SK-N-SH treated with all-trans-retinoic acid at 6 μM for 48 hours (cell line): ENCODE measurements around the gene LAMA3.

Experiments used
- ATAC-seq: fragments of 200-7000 bp; cut with Tn5 transposase; 3 replicates; pipeline ENCODE4 v1.9.1; 2020; ENCODE audit warnings: mild to moderate bottlenecking, moderate library complexity
- BACH2 ChIP-seq: fragments of 250-450 bp; sonication (Bioruptor Pico); IDR thresholded peaks from 2 replicates; pipeline ENCODE4 v1.9.0; 2021; ENCODE audit warnings: mild to moderate bottlenecking, borderline replicate concordance
- CSDC2 ChIP-seq: fragments of 250-450 bp; sonication (Bioruptor Pico); IDR thresholded peaks from 2 replicates; pipeline ENCODE4 v1.5.0; 2020; ENCODE audit warnings: mild to moderate bottlenecking, moderate library complexity
- ESRRG ChIP-seq: fragments of 250-450 bp; sonication (Bioruptor Pico); IDR thresholded peaks from 2 replicates; pipeline ENCODE4 v1.6.1; 2021; ENCODE audit warnings: mild to moderate bottlenecking
- GLIS3 ChIP-seq: fragments of 250-450 bp; sonication (Bioruptor Pico); IDR thresholded peaks from 2 replicates; pipeline ENCODE4 v1.5.0; 2020; ENCODE audit warnings: mild to moderate bottlenecking, moderate library complexity
- ISL1 ChIP-seq: fragments of 250-450 bp; sonication (Bioruptor Pico); IDR thresholded peaks from 2 replicates; pipeline ENCODE4 v2.1.2; 2022; ENCODE audit warnings: mild to moderate bottlenecking, moderate library complexity
- OSR1 ChIP-seq: fragments of 250-450 bp; sonication (Bioruptor Pico); IDR thresholded peaks from 2 replicates; pipeline ENCODE4 v1.8.0; 2022; ENCODE audit warnings: moderate library complexity, mild to moderate bottlenecking, inconsistent platforms
- POU6F1 ChIP-seq: fragments of 250-450 bp; sonication (Bioruptor Pico); IDR thresholded peaks from 2 replicates; pipeline ENCODE4 v1.8.0; 2021; ENCODE audit warnings: low read depth, mild to moderate bottlenecking, moderate library complexity, borderline replicate concordance
- PPARA ChIP-seq: fragments of 250-450 bp; sonication (Bioruptor Pico); IDR thresholded peaks from 2 replicates; pipeline ENCODE4 v1.5.0; 2020; ENCODE audit warnings: mild to moderate bottlenecking, borderline replicate concordance
- SNAI2 ChIP-seq: fragments of 250-450 bp; sonication (Bioruptor Pico); IDR thresholded peaks from 2 replicates; pipeline ENCODE4 v1.5.0; 2020; ENCODE audit warnings: mild to moderate bottlenecking, moderate library complexity
- TOX ChIP-seq: fragments of 250-450 bp; sonication (Bioruptor Pico); IDR thresholded peaks from 2 replicates; pipeline ENCODE4 v1.8.0; 2021; ENCODE audit warnings: mild to moderate bottlenecking, moderate library complexity, borderline replicate concordance
- TSHZ2 ChIP-seq: fragments of 250-450 bp; sonication (Bioruptor Pico); IDR thresholded peaks from 2 replicates; pipeline ENCODE4 v1.5.0; 2020; ENCODE audit warnings: mild to moderate bottlenecking, moderate library complexity
- ZC3H10 ChIP-seq: fragments of 250-450 bp; sonication (Bioruptor Pico); IDR thresholded peaks from 2 replicates; pipeline ENCODE4 v1.5.1; 2021; ENCODE audit warnings: mild to moderate bottlenecking, moderate library complexity
- ZFP3 ChIP-seq: fragments of 250-450 bp; sonication (Bioruptor Pico); IDR thresholded peaks from 2 replicates; pipeline ENCODE4 v1.5.0; 2020; ENCODE audit warnings: mild to moderate bottlenecking, moderate library complexity
- ZFP30 ChIP-seq: fragments of 450-650 bp; formaldehyde crosslinking; IDR thresholded peaks from 2 replicates; pipeline ENCODE4 v1.5.0; 2022; ENCODE audit warnings: mild to moderate bottlenecking, moderate library complexity
- ZNF565 ChIP-seq: fragments of 450-650 bp; formaldehyde crosslinking; conservative IDR thresholded peaks from 2 replicates; pipeline ENCODE4 v1.5.0; 2020; ENCODE audit warnings: low read depth, mild to moderate bottlenecking, moderate library complexity
- ZNF8 ChIP-seq: fragments of 450-650 bp; formaldehyde crosslinking; IDR thresholded peaks from 2 replicates; pipeline ENCODE4 v1.5.0; 2020; ENCODE audit warnings: mild to moderate bottlenecking, moderate library complexity
- TF ChIP-seq, protein P1 (sequence below): fragments of 250-450 bp; sonication (Bioruptor Pico); IDR thresholded peaks from 2 replicates; pipeline ENCODE4 v1.5.1; 2020; ENCODE audit warnings: low read depth, mild to moderate bottlenecking, moderate library complexity
- TF ChIP-seq, protein P2 (sequence below): fragments of 250-450 bp; sonication (Bioruptor Pico); IDR thresholded peaks from 2 replicates; pipeline ENCODE4 v1.8.0; 2020; ENCODE audit warnings: mild to moderate bottlenecking, moderate library complexity, borderline replicate concordance
- TF ChIP-seq, protein P3 (sequence below): fragments of 250-450 bp; sonication (Bioruptor Pico); IDR thresholded peaks from 2 replicates; pipeline ENCODE4 v1.5.1; 2021; ENCODE audit warnings: mild to moderate bottlenecking, moderate library complexity

LAMA3 gene

DNA sequence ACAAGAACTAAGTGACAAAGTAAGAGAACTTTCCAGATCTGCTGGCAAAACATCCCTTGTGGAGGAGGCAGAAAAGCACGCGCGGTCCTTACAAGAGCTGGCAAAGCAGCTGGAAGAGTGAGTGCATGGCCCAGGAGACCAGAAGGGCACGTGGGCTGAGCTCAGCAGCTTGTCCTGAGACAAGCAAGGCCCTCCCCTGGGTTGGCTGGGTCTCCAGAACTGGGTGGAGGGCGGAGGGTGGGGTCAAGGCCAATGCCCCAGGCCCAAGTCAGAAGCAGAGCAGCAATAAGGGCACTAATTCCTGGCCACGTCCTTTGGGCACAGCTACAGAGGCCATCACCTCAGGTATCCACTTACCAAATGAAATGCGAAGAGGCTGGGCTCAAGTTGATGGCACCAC lies 214.7 kb downstream of the LAMA3 start:
- ATAC-seq = no peak
- TF ChIP-seq BACH2 (no peak), TSHZ2 (CRISPR knock-in tag) (no peak), CSDC2 (CRISPR knock-in tag) (no peak), ZFP3 (CRISPR knock-in tag) (no peak), ZNF8 (CRISPR knock-in tag) (no peak), TOX (CRISPR knock-in tag) (no peak)
- TF ChIP-seq, protein P1, sequence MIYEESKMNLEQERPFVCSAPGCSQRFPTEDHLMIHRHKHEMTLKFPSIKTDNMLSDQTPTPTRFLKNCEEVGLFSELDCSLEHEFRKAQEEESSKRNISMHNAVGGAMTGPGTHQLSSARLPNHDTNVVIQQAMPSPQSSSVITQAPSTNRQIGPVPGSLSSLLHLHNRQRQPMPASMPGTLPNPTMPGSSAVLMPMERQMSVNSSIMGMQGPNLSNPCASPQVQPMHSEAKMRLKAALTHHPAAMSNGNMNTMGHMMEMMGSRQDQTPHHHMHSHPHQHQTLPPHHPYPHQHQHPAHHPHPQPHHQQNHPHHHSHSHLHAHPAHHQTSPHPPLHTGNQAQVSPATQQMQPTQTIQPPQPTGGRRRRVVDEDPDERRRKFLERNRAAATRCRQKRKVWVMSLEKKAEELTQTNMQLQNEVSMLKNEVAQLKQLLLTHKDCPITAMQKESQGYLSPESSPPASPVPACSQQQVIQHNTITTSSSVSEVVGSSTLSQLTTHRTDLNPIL = no peak
- TF ChIP-seq, protein P2, sequence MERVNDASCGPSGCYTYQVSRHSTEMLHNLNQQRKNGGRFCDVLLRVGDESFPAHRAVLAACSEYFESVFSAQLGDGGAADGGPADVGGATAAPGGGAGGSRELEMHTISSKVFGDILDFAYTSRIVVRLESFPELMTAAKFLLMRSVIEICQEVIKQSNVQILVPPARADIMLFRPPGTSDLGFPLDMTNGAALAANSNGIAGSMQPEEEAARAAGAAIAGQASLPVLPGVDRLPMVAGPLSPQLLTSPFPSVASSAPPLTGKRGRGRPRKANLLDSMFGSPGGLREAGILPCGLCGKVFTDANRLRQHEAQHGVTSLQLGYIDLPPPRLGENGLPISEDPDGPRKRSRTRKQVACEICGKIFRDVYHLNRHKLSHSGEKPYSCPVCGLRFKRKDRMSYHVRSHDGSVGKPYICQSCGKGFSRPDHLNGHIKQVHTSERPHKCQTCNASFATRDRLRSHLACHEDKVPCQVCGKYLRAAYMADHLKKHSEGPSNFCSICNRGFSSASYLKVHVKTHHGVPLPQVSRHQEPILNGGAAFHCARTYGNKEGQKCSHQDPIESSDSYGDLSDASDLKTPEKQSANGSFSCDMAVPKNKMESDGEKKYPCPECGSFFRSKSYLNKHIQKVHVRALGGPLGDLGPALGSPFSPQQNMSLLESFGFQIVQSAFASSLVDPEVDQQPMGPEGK (CRISPR knock-in tag) = no peak
- TF ChIP-seq, all 23 proteins: peak for 0

DNA sequence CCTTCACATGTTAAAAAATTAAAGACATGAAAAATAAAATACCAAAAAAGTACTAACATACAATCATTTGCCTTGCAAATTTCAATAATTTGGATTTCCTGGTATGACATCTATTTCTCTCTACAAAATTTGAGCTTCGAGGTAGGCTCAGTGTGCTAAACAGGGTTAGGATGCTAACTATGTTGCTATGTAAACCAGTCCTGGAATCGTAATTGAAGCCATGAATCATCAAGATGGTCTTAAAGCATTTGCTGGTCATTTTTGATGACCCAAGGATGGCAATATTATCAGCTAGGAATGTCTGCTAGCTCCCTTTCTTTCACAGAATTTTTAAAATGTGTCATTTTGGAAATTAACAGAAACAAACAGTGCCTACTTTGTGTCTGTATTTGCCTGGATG lies 217.4 kb downstream of the LAMA3 start:
- no peak for ATAC-seq
- TF ChIP-seq, protein P2 (CRISPR knock-in tag) = no peak
- TF ChIP-seq GLIS3 = no peak
- no peak for TF ChIP-seq OSR1 (CRISPR knock-in tag)
- TF ChIP-seq POU6F1 = no peak
- no peak for TF ChIP-seq ISL1 (CRISPR knock-in tag)
- no peak for TF ChIP-seq ZC3H10 (CRISPR knock-in tag)
- TF ChIP-seq, protein P1 = no peak
- TF ChIP-seq ZFP30 = no peak
- no peak for TF ChIP-seq ZNF565 (CRISPR knock-in tag)
- no peak for TF ChIP-seq SNAI2 (CRISPR knock-in tag)

DNA sequence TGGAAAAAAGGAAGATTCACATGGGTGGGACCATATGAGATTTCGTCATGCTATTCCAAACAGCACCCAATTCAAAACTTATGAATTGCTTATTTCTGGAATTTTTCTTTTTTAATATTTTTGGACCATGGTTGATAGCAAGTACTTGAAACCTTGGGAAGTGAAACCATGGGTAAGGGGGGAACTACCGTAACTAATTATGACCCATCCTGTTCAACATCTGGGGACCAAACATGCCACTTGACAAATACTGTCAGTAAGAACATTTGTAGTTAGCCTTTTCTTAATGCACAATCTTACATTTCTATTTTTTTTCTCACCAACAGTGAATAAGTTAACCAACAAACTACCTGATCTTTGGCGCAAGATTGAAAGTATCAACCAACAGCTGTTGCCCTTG lies 219.6 kb downstream of the LAMA3 start:
- no peak for ATAC-seq
- TF ChIP-seq ZFP3 (CRISPR knock-in tag) (no peak), ZNF8 (CRISPR knock-in tag) (no peak), PPARA (CRISPR knock-in tag) (no peak), SNAI2 (CRISPR knock-in tag) (no peak), ESRRG (CRISPR knock-in tag) (no peak), TSHZ2 (CRISPR knock-in tag) (no peak)
- TF ChIP-seq, protein P2 (CRISPR knock-in tag) = no peak
- TF ChIP-seq, protein P3, sequence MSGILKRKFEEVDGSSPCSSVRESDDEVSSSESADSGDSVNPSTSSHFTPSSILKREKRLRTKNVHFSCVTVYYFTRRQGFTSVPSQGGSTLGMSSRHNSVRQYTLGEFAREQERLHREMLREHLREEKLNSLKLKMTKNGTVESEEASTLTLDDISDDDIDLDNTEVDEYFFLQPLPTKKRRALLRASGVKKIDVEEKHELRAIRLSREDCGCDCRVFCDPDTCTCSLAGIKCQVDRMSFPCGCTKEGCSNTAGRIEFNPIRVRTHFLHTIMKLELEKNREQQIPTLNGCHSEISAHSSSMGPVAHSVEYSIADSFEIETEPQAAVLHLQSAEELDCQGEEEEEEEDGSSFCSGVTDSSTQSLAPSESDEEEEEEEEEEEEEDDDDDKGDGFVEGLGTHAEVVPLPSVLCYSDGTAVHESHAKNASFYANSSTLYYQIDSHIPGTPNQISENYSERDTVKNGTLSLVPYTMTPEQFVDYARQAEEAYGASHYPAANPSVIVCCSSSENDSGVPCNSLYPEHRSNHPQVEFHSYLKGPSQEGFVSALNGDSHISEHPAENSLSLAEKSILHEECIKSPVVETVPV = no peak
- TF ChIP-seq, protein P1 = no peak
